SJSA1 (cell line): ENCODE data around the gene TRAPPC2L. TPM values are rescaled to one million over a fixed set of nuclear protein-coding genes. Genes with fewer than 3 reads are reported as not detected.
A peak's percentile ranks its signal among the peaks of the same experiment; 100 is the strongest.

ENCODE experiments used
- DNase-seq, 2 experiments: peaks; one replicate each; pipeline ENCODE4 v3.0.0-alpha.2; 2015 to 2020; ENCODE audit warnings: low spot score in 2 of 2, low read depth in 1 of 2
- H3K27ac ChIP-seq: fragments of 250-450 bp; sonication (Bioruptor Pico); 2 replicates; pipeline ENCODE4 v1.5.1; 2020; ENCODE audit warnings: mild to moderate bottlenecking, moderate library complexity
- H3K27me3 ChIP-seq: fragments of 250-450 bp; sonication (Bioruptor Pico); replicated peaks from 2 replicates; pipeline ENCODE4 v1.5.1; 2020; ENCODE audit warnings: mild to moderate bottlenecking, moderate library complexity
- H3K36me3 ChIP-seq: fragments of 250-450 bp; sonication (Bioruptor Pico); 2 replicates; pipeline ENCODE4 v1.5.1; 2020; ENCODE audit warnings: mild to moderate bottlenecking
- H3K4me1 ChIP-seq: fragments of 250-450 bp; sonication (Bioruptor Pico); replicated peaks from 2 replicates; pipeline ENCODE4 v1.6.1; 2021; ENCODE audit warnings: mild to moderate bottlenecking
- H3K4me3 ChIP-seq: fragments of 250-450 bp; sonication (Bioruptor Pico); 2 replicates; pipeline ENCODE4 v1.5.1; 2020; ENCODE audit warnings: mild to moderate bottlenecking
- H3K9me3 ChIP-seq: fragments of 250-450 bp; sonication (Bioruptor Pico); replicated peaks from 2 replicates; pipeline ENCODE4 v1.5.1; 2020; ENCODE audit warnings: mild to moderate bottlenecking
- total RNA-seq: library from RNA; depleted of rRNA; stranded (reverse); fragments of >200 nt; shearing (Covaris generic); gene quantifications from 2 replicates; pipeline ENCODE4 v1.2.3, GENCODE V29; 2014; rRNA removed

Gene TRAPPC2L, protein sequence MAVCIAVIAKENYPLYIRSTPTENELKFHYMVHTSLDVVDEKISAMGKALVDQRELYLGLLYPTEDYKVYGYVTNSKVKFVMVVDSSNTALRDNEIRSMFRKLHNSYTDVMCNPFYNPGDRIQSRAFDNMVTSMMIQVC
- 17.3 and 27.5 TPM in 2 replicates for total RNA-seq

GRCh38 chr16:88856828-88857727 lies at the start of gene TRAPPC2L, which contains the start of gene GALNS:
TRAPPC2L (plus strand) TSS chr16:88857127; CDS start chr16:88857151, 24 bp downstream.
GALNS (minus strand) TSS chr16:88856947; CDS start chr16:88856877, 70 bp downstream.
- DNase-seq, result peak; percentile 93 to 98
- Histone ChIP-seq H3K27me3 (no peaks in the 10 kb centered on the region), H3K36me3 (peaks cover 35% of the 10 kb centered on the region), H3K4me3 (peak within 1 kb of the TSS; percentile 80), H3K4me1 (peaks cover 30% of the 10 kb centered on the region), H3K9me3 (no peaks in the 10 kb centered on the region), H3K27ac (peak within 1 kb of the TSS; percentile 40)

DNA sequence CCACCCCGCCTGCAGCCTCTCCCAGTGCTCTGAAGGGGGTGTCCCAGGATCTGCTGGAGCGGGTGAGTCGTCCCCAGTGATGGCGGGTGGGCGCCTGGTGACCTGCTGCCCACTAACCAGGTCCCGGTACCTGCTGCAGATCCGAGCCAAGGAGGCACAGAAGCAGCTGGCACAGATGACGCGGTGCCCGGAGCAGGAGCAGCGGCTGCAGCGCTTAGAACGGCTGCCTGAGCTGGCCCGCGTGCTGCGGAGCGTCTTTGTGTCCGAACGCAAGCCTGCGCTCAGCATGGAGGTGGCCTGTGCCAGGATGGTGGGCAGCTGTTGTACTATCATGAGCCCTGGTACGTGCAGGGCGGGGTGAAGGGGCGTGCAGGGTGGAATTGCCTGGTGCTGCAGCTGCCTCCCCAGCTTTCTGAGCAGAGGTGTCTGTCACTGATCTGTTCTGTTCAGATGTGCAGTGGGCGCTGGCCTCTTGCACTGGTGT lies 49.7 kb upstream of the TRAPPC2L start:
- peaks cover 68% of the 10 kb centered on the region for H3K36me3 ChIP-seq
- H3K9me3 ChIP-seq, result no peaks in the 10 kb centered on the region
- no peak overlapping the region for H3K4me3 ChIP-seq
- no peak overlapping the region for H3K27ac ChIP-seq
- no peak for DNase-seq
- H3K4me1 ChIP-seq, result peaks cover 69% of the 10 kb centered on the region
- no peaks in the 10 kb centered on the region for H3K27me3 ChIP-seq

DNA sequence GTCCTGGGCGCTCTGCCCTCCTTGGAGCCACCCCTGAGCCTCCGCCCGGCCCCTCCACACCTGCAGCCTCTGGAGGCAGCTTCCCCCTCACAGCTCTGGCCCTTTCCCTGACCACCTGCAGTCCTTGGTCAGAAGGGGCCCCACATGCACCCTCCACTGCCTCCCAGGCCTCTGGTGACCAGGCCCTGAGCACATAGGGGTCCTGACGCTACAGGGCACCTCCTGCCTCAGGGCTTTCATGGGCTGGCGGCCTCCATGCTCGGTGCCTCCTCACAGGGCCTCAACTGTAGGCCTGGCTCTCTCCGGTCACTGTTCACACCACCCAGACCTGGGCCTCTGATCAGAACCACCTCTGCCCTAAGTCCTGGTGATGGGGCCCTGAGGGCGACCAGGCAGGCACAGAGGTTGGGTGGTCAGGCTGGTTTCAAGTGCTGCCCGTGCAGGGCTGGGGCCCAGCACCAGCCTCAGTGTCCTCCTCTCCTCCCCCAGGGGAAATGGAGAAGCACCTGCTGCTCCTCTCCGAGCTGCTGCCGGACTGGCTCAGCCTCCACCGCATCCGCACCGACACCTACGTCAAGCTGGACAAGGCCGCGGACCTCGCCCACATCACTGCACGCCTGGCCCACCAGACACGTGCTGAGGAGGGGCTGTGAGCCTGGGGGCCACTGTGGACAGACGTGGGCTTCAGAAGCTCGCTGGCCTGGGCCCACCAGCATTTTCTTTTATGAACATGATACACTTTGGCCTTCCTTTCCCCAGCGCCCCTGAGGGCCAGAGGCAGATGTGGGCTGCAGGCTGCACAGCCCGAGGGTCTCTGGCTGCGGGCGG lies 49.1 kb upstream of the TRAPPC2L start:
- no peak overlapping the region for H3K27ac ChIP-seq
- peaks cover 68% of the 10 kb centered on the region for H3K36me3 ChIP-seq
- H3K4me3 ChIP-seq, result no peak overlapping the region
- H3K4me1 ChIP-seq, result peaks cover 72% of the 10 kb centered on the region
- H3K9me3 ChIP-seq, result no peaks in the 10 kb centered on the region
- no peak for DNase-seq
- no peaks in the 10 kb centered on the region for H3K27me3 ChIP-seq

DNA sequence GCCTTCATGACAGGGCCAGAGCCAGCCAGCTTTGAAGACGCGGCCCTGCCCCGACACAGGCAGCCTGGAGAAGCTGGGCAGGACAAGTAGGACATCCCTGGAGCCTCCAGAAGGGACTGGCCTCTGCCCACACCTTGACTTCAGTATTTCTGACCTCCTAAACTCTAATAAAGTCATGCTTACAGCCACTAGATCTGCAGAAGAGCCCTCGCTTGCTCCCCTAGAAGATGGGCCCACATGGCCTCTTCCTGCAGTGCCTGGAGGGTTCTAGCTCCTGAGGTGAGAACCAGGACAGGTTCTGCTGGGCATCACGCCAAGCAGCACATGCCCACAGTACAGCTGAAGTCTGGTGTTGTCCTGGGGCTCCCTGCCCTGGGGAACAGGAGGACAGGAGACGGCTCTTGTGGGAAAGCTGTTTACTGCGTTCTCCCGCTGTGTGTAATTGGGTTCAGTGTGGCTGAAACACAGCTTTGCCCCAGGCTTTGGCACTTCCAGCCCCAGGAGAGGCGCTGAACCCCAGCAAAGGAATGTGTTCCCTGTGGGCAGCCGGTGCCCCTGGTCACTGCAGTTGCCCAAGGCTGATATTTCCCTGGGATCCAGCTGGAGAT lies 47.8 kb upstream of the TRAPPC2L start:
- Histone ChIP-seq H3K27ac (no peak overlapping the region), H3K36me3 (peaks cover 68% of the 10 kb centered on the region), H3K9me3 (no peaks in the 10 kb centered on the region), H3K4me3 (no peak overlapping the region), H3K4me1 (peaks cover 66% of the 10 kb centered on the region), H3K27me3 (no peaks in the 10 kb centered on the region)
- DNase-seq, result no peak

DNA sequence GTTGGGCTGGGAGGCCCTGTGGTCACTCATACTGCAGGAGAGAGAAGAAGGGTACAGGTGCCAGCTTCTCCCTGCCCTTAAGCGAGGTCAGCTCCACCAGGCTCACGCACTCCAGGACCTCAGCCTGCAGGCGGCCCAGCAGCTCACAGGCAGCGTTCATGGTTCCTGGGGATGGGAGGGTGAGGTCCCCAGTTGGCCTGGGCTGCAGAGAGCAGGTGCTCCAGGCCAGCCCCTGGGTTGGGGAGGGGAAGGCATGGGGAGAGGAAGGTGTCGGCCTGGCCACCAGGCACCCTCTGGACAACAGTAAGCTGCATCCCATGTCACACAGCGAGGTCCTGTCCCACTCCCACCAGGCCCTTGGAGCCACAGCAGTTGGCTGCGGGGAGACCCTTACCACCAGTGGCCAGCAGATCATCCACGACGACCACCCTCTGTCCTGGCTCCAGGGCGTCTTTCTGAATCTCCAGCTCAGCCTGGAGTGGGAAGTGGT lies 47.2 kb upstream of the TRAPPC2L start:
- H3K4me3 ChIP-seq, result no peak overlapping the region
- no peaks in the 10 kb centered on the region for H3K9me3 ChIP-seq
- DNase-seq, result no peak
- H3K27ac ChIP-seq, result no peak overlapping the region
- H3K27me3 ChIP-seq, result no peaks in the 10 kb centered on the region
- peaks cover 61% of the 10 kb centered on the region for H3K4me1 ChIP-seq
- H3K36me3 ChIP-seq, result peaks cover 62% of the 10 kb centered on the region

- peaks cover 55% of the 10 kb centered on the region for H3K4me1 ChIP-seq
- peaks cover 56% of the 10 kb centered on the region for H3K36me3 ChIP-seq
- H3K9me3 ChIP-seq, result no peaks in the 10 kb centered on the region
- peak overlapping the region; percentile 53 for H3K4me3 ChIP-seq
- DNase-seq, result no peak
- H3K27me3 ChIP-seq, result no peaks in the 10 kb centered on the region
- H3K27ac ChIP-seq, result peak overlapping the region; percentile 68; the same call in 1 of the 2 replicates
Measured at GRCh38 chr16:88810166-88810911, 46.6 kb upstream of the TRAPPC2L start.

- Histone ChIP-seq H3K9me3 (no peaks in the 10 kb centered on the region), H3K27me3 (no peaks in the 10 kb centered on the region), H3K36me3 (peaks cover 48% of the 10 kb centered on the region), H3K4me1 (peaks cover 47% of the 10 kb centered on the region), H3K27ac (peak overlapping the region; percentile 68), H3K4me3 (peak overlapping the region; percentile 53)
- DNase-seq, result peak; percentile 82 to 88
Measured at GRCh38 chr16:88810912-88811768, 45.8 kb upstream of the TRAPPC2L start.

- DNase-seq, result peak; percentile 86 to 96
Measured at GRCh38 chr16:88811769-88812512, 45.0 kb upstream of the TRAPPC2L start, which contains the start of gene APRT. APRT (minus strand) TSS chr16:88811928; CDS start chr16:88811899, 29 bp downstream.

GRCh38 chr16:88812513-88813268 lies 44.2 kb upstream of the TRAPPC2L start:
- H3K4me1 ChIP-seq, result peaks cover 37% of the 10 kb centered on the region
- H3K36me3 ChIP-seq, result peaks cover 33% of the 10 kb centered on the region
- H3K4me3 ChIP-seq, result peak overlapping the region; percentile 53
- H3K27ac ChIP-seq, result peak overlapping the region; percentile 26
- DNase-seq, result no peak
- H3K9me3 ChIP-seq, result no peaks in the 10 kb centered on the region
- no peaks in the 10 kb centered on the region for H3K27me3 ChIP-seq

More at GRCh38 chr16:88811769-88812512, 45.0 kb upstream of the TRAPPC2L start, which contains the start of gene APRT:
- no peaks in the 10 kb centered on the region for H3K9me3 ChIP-seq
- peak within 1 kb of the TSS; percentile 68 for H3K27ac ChIP-seq
- peaks cover 40% of the 10 kb centered on the region for H3K36me3 ChIP-seq
- H3K4me1 ChIP-seq, result peaks cover 39% of the 10 kb centered on the region
- H3K4me3 ChIP-seq, result peak within 1 kb of the TSS; percentile 53
- no peaks in the 10 kb centered on the region for H3K27me3 ChIP-seq

DNA sequence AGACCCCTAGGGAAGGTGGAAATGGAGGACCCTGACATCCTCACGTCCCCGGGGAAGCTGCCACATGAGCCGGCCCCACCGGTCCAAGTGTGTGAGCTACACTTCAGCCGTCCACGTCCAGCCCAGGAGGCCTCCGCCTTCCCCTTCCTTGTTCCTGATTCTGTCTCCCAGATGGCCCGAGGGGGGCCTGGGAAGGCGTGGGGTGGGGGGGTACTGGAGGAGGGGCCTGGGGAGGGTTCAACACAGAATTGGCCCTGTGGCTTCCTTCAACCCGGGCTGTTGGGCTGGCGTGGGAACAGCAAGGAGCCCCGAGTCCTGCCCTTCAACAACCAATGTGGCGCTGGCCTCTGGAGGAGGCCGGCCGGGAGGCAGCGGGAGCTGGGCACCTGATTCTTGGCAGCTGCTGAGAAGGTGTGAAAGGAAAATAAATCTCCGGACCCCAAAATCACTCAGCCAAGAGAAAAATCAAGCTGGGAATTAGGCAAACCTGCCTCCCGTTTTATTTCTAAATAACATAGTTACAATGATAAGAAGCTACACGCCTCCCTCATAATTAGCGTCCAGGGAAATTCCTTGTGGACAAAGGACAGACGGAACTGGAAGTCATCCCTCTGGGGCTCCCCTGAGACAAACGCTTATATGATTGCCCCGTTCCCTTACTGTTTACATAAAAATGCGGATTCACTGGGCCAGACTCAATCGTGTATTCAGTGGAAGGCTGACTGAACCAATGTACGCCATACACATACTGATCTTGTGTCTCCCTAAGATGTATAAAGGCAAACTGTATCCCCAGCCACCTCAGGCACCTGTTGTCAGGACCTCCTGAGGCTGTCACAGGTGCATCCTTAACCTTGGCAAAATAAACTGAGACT lies 43.4 kb upstream of the TRAPPC2L start:
- no peak overlapping the region for H3K27ac ChIP-seq
- peaks cover 37% of the 10 kb centered on the region for H3K4me1 ChIP-seq
- no peak for DNase-seq
- H3K27me3 ChIP-seq, result no peaks in the 10 kb centered on the region
- no peak overlapping the region for H3K4me3 ChIP-seq
- peaks cover 24% of the 10 kb centered on the region for H3K36me3 ChIP-seq
- no peaks in the 10 kb centered on the region for H3K9me3 ChIP-seq
